GM21390 (cell line): ENCODE results near the gene RTN4.
A peak's percentile ranks its signal among the peaks of the same experiment; 100 is the strongest.
"Not testable (repeated sequence)": the region's sequence is repeated elsewhere in the genome, so short reads cannot be mapped to it uniquely, and the experiment has no call there.

ENCODE experiments used
- ATAC-seq: cut with Tn5 transposase; IDR thresholded peaks from one replicate; pipeline ENCODE4 v1.9.1; 2021; ENCODE audit not compliant: unreplicated experiment

RTN4 gene

DNA sequence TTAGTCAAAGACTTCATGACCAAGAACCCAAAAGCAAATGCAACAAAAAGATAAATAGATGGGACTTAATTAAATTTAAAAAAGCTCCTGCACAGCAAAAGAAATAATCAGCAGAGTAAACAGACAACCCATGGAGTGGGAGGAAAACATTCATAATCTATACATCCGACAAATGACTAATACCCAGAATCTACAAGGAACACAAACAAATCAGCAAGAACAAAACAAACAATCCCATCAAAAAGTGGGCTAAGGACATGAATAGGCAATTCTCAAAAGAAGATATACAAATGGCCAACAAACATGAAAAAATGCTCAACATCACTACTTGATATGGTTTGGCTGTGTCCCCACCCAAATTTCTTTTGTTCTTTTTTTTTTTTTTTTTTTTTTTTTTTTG is 25.8 kb upstream of the RTN4 start:
- ATAC-seq, result not testable (repeated sequence)

DNA sequence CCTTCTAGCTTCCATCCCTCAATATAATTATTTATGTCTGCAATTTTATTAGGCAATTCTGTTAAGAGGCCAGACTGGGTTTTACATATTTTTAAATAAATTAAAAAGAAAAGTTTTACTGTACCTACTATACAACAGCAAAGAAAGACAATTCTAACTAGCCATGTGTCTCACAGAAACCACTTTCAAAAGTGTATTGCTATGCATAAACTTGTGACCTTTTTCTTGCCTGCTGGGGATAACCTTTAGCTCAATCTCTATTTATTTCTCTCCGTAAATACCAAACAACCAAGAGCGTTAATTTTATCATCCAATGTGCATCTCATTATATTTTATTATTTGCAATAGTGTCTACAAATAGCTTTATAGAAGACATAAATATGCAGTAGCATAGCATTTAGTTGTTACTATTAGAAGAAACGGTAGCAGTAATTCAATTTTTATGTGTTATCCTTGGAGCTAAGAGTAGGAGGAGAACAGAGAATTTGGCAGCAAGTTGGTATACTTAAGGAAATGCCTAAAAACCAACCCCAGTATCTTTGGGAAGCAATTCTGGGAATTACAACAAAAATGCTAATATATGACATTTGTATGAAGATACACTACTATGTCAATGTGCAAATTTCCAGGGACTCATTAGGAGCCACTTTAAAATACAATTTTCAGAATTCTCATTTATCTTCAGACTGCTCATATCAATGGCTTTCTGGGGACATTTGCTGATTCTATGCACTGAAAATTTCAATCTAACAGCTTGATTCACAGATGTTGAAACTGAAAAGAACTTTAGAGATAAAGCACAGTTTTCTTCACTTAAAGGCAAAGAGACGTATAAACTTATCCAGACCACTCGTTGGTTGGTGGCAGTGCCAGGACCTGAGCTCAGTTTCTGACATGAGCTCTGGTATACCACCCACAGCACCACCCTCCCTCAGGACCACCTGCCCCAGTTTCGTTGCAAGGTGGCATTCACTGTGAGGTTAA is 23.0 kb upstream of the RTN4 start:
- ATAC-seq, result no peak

DNA sequence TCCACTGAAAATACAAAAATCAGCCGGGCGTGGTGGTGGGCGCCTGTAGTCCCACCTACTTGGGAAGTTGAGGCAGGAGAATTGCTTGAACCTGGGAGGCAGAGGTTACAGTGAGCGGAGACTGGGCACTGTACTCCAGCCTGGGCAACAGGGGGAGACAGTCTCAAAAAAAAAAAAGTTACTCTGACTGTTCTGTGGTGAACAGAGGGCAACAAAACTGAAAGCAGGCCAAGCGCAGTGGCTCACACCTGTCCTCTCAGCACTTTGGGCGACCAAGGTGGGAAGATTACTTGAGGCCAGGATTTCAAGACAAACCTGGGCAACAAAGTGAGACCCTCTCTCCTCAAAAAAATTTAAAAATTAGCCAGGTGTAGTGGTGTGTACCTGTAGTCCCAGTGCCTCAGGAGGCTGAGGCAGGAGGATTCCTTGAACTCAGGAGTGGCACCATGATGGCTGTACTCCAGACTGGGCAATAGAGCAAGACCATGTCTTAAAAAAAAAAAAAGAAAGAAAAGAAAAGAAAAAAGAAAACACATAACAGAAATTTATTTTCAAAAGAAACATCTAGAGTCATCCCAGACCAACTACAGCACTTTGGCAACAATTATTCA is 13.6 kb upstream of the RTN4 start:
- no peak for ATAC-seq

DNA sequence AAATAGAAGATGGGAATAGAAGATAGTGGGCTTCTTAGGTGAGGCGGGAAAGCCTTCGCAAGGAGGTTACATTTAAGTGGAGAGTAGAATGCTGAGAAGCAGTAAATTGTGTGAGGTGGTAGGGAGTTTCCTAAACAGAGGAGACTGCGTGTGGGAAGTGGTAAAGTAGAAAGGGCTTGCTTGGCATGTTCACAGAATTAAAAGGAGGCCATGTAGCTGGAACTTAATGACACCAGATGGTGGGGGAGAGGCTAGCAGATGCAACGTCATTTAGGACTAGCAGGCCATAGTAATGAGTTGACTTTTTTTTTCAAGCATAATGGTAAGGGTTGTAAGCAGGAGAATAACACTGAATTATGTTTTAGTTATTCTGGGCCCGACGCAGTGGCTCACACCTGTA is 13.0 kb upstream of the RTN4 start:
- ATAC-seq, result no peak

DNA sequence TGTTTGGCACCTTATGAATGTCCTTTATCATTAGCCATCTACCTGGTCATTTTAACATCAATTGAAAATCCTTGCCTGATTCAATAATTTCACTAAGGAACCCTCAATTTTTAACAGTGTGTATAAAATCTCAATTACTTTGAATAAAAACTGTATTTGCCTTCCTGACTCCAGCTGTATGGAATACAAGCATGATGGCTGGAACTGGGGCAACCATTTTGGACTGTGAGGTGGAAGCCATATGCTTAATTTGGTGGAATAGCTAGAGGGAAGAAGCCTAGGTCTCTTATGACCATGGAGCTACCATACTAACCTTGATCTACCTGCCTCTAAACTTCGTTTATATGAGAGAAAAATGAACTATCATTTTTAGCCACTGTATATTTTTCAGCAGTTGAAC is 12.5 kb upstream of the RTN4 start:
- no peak for ATAC-seq

DNA sequence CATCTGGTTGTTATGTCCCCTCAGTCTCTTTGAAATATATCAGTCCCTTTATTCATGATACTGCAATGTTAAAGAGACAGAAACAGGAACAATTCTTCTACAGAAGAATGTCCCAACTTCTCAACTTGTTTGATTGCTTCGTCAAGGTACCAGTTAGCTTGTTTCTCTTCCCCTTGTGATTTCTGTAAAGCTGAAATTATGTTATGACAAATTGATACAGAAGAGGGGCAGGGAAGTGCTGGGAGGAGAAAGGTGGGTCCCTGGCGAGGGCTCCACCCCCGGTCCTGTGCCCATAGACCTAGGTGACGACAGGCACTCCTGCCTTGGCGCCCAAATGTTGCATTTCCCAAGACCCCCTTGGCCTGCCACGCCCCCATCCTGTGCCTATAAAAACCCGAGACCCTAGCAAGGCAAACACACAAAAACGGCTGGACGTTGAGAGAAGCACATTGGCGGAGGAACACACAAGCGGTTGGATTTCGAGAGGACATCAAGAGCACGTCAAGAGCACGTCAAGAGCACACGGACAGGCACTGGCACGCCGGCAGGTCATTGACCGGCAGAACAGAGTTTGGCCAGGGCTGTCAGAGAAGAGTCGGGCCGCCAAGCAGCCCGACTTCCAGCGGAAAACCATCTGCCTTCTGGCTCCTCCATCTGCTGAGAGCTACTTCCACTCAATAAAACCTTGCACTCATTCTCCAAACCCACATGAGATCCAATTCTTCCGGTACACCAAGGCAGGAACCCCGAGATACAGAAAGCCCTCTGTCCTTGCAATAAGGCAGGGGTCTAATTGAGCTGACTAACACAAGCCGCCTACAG is 11.5 kb upstream of the RTN4 start:
- ATAC-seq, result no peak

DNA sequence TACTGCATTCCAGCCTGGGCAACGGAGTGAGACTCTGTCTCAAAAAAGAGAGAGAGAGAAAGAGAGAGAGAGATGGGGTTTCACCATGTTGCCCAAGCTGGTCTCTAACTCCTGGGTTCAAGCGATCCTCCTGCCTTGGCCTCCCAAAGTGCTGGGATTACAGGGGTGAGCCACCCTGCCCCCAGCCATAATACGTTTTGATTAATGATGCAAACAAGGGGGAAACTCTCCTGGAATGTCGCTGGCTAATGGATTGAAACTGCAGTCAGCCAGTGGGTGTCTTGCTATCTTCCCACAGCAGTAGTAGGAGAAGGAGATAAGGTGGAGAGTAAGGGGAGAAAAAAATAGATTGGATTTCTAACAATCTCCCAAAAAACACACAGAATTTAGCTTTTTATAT is 9.5 kb upstream of the RTN4 start:
- no peak for ATAC-seq

DNA sequence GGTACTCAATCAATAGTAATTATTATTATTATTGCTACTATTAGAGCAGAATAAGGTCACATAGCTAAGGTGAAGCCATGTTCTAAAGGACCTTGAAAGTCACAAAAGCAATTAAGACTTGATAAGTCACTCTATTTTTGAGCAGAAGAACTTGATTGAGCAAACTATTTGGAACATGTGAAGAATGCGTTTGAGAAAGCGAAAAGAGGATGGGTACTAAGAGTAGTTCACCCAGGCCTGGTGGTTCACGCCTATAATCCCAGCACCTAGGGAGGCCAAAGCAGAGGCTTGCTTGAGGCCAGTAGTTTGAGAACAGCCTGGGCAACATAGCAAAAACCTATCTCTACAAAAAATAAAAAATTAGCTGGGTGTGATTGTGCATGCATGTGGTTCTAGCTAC is 7.2 kb upstream of the RTN4 start:
- ATAC-seq, result no peak

DNA sequence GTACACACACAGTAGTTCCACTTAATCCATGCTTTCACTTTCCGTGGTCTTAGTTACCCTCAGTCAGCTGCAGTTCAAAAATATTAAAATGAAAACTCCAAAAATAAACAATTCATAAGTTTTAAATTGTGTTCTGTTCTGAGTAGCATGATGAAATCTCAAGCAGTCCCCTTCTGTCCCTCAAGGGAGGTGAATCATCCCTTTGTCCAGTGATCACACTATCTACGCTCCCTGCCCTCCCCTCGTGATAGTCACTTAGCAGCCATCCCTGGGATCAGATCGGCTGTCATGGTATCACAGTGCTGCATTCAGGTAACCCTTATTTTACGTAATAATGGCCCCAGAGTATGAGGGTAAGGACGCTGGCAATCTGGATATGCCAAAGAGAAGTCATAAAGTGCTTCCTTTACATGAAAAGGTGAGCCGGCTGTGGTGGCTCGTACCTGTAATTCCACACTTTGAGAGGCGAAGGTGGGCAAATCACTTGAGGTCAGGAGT is 5.8 kb upstream of the RTN4 start:
- no peak for ATAC-seq

DNA sequence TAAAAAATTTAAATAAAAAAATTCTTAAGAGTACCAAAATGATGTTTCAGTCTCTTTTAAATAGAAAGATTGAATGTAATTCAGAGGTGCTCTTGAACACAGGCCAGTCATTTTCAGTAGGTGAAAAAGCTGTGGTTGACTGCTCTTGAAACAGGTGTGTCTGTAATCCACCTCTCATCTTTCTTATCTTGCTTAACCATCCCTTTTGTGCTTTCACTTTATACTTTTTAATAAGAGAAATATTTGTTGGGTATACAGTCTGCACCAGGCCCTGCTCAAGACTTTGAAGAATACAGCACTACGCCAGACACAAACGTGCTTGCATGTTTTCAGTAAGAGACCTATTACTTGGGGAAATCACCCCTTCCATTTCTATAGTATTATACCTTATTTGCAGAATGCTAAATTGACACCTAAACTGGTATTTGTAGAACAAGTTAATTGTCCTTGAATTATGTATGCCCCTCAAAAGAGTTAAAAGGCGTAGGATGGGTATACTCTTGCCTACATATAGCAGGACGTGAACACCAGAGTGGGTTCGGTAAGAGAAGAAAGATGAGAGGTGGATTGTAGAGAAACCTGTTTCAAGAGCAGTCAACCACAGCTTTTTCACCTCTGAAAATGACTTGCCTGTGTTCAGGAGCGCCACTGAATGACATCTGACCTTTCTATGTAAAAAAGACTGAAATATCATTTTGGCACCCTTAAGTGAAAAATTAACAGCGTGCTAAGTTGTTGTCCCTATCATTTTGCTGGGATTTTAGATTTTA is 4.0 kb upstream of the RTN4 start:
- ATAC-seq, result peak; percentile 34

DNA sequence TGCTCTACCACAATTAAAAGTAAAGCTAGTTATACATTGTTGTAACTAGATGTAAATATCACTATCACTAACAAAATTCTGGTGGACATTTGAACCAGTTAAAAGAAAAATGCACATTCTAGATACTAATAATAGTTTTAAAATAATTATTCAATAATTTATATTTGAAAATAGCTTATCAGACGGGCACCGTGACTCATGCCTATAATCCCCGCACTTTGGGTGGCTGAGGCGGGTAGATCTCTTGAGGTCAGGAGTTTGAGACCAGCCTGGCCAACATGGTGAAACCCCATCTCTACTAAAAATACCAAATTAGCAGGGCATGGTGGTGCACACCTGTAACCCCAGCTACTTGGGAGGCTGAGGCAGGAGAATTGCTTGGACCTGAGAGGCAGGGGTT is 3.0 kb upstream of the RTN4 start:
- ATAC-seq, result not testable (repeated sequence)

DNA sequence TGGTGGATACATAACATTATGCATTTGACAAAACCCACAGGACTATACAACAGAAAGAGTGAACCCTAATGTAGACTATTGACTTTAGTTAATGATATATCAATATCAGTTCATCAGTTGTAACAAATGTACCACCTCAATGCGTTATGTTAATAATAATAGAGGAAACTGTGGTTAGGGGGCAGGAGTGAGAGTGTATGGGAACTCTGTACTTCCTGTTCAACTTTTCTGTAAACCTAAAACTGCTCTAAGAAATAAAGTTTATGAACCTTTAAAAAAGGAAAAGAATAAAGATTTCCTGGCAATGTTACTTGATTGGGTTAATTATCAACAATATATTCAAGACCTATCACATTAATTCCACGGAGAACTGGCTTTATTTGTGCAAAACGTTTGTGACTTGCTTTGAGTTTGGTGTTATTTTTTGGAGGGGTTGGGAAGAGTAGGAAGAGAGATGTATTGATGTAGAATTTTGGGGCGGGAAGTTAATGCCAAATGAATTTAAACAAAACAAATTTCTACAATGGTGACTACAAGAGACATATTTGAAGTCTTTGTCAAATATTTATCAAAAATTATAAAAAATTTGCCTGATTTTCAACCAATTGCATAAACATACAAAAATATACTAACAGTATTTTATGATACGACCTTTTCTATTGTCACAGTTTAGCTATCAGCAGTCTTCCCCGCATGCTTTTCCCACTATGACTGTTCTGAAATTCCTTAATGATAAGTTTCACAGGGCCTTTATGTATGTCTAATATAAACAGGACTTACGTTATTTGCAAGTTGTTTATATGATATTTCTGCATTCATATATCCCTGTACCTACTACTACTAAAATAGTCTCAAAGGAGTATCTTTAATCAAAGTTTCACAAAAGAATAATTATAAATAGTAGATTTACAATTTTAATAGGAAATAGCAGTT is 2.1 kb upstream of the RTN4 start:
- no peak for ATAC-seq

DNA sequence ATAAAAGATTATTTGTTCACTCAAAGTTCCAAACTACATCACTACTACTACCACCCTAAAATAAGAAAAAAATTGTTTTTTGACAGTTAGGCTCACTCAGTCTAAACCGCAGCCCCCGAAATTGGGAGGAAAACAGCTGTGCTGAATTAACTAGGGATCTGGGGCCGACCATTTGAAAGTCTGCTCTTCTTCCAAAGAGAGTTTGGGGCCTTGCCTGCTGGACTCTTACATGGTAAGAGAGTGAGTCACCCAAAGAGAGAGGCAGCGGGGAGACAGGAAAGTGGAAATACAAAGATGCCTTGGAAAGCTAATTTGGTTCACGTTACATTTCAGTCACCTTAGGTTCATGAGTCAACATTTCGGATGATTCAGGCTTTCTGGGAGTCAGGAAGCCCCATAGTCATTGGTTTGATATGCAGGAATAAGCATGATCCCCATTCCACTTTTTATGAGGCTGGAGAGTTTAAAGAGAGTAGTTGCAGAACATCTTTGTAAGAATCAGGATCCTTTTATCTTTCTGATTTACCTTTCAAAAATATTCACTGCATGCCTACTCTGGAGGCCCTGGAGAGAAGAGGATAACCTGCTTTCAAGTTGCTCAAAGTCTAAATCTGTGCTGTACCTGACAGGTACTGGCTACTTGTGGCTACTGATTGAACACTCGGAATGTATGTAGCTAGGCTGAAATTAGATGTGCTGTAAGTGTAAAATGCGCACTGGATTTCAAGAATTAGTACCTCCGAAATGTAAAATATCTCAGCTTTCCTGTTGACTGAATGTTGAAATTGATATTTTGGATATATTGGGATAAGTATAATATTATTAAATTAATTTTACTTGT is 995 bp upstream of the RTN4 start:
- ATAC-seq, result no peak

DNA sequence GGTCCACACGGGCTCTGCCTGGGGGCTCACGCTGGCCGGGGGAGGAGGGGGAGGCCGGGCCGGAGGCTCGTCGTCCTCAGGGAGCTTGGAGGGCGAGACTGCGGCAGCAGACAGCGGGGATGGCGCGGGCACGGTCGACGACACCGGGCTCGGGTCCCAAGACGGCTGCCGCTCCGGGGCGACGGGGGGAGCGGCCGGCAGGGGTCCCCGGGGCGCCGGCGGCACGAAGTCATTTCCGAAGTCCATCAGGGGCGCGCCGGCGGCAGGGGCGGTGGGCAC is 491 bp downstream of the RTN4 start:
- ATAC-seq, result no peak

DNA sequence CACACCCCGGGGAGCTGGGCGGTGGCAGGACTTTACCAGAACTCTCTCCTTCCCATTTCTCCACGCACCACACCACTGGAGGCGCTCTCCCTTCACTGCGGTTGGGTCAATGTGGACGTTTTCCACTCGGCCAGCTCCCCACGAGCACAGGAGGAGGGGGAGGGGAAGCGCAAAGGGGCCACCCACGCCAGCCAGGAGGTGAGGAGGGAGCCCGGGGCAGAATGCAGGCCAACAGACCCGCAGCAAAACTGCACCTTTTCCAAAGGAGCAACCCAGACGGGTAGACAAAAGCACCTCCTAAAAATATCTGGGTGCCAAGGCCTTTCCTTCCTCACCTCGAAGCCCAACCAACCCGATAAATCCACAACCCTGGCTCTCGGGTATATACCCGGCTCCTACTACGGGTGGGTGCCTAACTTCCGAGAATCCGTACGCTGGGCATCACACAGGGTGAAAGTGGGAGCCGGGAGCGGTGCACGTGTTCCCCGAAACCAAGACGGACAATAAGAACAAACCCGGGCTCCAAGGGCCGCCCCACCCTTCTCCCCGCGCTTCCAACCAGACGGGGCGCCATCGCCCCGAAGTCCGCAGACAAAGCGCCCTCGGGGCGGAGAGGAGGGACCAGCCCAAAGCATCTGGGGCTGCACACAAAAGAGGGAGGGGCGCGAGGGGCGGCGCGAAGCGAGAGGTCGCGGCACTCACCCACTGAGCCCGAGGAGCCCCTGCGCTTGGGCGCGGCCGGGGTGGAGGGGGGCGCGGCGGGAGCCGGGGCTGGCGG is 1.0 kb downstream of the RTN4 start:
- peak; percentile 16 for ATAC-seq

DNA sequence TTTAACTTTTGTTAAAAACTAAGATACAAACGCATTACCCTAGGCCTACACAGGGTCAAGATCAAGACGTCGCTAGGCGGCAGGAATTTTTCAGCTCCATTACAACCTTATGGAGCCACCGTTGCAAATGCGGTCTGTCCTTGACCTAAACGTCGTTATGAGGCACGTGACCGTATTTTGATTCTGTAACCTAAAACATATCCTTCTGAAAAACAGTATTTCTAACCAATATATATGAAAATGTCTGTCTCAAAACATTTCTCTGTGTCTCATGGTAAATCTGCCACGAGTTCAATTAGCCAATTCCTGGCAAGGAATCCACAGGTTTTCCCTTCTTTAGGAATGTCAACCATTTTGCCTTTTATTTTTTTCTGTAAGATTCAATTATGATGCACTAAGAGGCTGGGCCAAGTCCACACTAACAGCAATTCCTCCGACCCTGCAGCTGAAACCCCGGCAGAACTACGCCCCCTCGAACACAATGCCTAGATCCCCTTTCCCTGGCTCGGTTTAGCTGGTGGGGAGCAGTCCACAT is 1.7 kb downstream of the RTN4 start:
- no peak for ATAC-seq

DNA sequence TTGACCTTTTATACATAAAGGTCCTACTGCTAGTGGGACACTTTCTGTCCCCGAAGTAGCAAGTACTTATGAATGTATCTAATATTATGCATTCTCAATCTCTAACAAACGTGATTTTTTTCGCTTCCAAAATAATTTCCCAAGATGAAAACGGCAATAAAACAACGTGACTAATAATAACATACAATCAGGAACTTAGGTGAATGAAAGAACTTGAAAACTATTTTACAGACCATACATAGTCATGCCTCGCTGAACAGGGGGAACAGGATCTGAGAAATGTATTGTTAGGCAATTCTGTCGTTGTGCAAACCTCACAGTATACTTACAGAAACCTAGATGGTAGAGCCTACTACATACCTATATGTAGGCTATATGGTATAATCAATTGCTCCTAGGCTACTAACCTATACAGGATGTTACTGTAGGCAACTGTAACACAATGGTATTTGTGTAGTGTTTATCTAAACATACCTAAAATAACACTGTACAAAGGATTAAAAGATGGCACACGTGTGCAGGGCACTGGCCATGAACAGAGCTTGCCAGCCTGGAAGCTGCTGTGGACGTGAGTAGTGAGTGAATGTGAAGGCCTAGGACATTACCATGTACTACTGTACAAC is 2.5 kb downstream of the RTN4 start:
- ATAC-seq, result no peak
